ENCODE data around the gene NOTO. TPM values are rescaled to one million over a fixed set of nuclear protein-coding genes. Genes with fewer than 3 reads are reported as not detected.

Gene NOTO, protein sequence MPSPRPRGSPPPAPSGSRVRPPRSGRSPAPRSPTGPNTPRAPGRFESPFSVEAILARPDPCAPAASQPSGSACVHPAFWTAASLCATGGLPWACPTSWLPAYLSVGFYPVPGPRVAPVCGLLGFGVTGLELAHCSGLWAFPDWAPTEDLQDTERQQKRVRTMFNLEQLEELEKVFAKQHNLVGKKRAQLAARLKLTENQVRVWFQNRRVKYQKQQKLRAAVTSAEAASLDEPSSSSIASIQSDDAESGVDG
- not detected in 2 replicates for total RNA-seq (ENCODE audit: low replicate concordance)

DNA sequence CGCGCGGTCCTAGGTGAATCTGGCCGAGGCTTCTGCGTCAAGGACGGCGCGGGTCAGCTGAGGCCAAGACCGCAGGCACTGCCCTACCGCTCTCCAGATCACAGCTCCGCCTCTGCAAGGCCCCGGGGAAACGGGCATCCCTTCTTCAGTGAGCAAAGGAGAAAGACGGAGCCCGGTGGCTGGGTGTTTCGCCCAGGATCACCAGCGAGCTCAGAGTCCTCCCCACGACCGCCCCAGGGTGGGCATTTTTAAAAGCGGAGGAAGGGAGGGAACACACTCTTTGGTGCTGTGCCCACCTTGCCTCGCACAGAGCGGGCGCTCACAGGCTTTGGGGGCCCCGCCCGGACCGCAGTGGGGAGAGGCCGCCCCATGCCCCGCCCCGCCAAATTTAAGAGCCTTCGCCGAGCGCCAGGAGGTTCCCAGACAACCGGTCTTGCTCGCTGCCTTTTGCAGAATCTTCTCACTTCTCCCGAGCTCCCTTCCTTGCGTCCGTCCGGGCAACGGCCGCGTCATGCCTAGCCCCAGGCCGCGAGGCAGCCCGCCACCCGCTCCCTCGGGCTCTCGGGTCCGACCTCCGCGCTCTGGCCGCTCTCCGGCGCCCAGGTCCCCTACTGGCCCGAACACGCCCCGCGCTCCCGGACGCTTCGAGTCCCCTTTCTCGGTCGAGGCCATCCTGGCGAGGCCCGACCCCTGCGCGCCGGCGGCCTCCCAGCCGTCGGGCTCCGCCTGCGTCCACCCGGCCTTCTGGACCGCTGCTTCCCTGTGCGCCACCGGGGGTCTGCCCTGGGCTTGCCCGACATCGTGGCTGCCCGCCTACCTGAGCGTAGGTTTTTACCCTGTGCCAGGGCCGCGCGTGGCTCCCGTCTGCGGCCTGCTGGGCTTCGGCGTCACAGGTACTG is at the start of gene NOTO:
Gene NOTO, plus strand, starts transcription at position 419 of the 899 bp plus-strand sequence. Its CDS starts 93 bp downstream, at position 512.

GRCh38 chr2:73214120-73215035 is 12.0 kb downstream of the NOTO start, which contains the start of gene SMYD5:
Gene SMYD5 (plus strand): TSS chr2:73214245. CDS start chr2:73214267, 22 bp downstream.

DNA sequence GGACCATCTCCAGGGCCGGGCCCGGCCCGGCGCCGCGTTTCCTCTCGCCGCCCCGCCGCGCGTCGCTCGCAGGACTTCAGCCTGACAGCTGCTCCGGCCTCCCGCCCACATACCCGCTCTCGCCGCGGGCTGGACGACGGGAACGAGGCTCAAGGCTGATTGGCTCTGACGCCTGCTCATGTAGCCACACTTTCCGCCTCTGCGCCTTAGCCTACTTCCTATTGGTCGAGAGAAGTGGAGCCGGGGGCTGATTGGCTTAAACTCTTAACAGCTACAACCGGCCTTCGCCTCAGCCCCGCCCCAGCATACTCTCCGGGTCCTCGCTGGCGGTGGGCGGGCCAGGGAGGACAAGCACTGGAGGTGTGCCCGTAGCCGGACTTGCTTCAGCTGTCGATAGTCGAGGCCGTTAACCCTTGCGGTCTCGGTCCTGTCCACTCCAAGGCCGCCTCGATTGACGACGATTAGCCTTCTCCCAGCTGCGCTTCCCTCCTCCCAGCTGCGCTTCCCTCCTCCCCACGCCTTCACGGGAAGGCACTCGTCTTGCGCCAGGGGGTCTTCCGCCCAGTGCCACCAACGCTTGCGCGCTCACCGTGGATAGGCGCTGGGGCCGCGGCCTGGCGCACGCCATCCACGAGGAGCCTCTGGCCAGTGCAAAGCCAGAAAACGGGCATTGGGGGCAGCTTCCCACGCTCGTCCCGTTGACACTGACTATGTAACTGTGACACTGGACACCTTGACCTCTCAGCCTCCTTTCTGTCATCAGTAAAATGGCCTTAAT is 31.0 kb downstream of the NOTO start, which contains the start of gene PRADC1:
Gene PRADC1, minus strand, starts transcription at position 86 of the 778 bp plus-strand sequence. Its CDS starts 79 bp downstream, at position 7.

GRCh38 chr2:73233932-73234832 is 31.8 kb downstream of the NOTO start, which contains the start of gene CCT7:
Gene CCT7 (plus strand): TSS chr2:73234308. CDS start chr2:73234379, 71 bp downstream.

Other genes with a start within 250 kb of the NOTO start
- gene SFXN5, start 130.9 kb upstream of the NOTO start, total RNA-seq (ENCODE audit: low replicate concordance), result 10.0 and 11.8 TPM in 2 replicates
- gene RAB11FIP5, start 89.6 kb upstream of the NOTO start, total RNA-seq (ENCODE audit: low replicate concordance), result 22.5 and 27.8 TPM in 2 replicates
- 15.0 and 20.5 TPM in 2 replicates for gene SMYD5, start 11.7 kb downstream of the NOTO start, total RNA-seq (ENCODE audit: low replicate concordance)
- 10.3 and 20.5 TPM in 2 replicates for gene PRADC1, start 30.7 kb downstream of the NOTO start, total RNA-seq (ENCODE audit: low replicate concordance)
- gene CCT7, start 31.7 kb downstream of the NOTO start, total RNA-seq (ENCODE audit: low replicate concordance), result 294 and 401 TPM in 2 replicates
- gene FBXO41, start 81.9 kb downstream of the NOTO start, total RNA-seq (ENCODE audit: low replicate concordance), result 0.23 and 0.70 TPM in 2 replicates
- not detected in 2 replicates for gene EGR4, start 91.0 kb downstream of the NOTO start, total RNA-seq (ENCODE audit: low replicate concordance)
- gene ALMS1, start 183.3 kb downstream of the NOTO start, total RNA-seq (ENCODE audit: low replicate concordance), result 4.7 and 10.4 TPM in 2 replicates